HCEC 1CT (cell line): ENCODE data around the gene CDK6.
"Not testable (repeated sequence)": the region's sequence is repeated elsewhere in the genome, so short reads cannot be mapped to it uniquely, and the experiment has no call there.

Experiments
- DNase-seq: peaks from one replicate; pipeline ENCODE4 v3.0.0-alpha.2; 2017

The CDK6 gene

DNA sequence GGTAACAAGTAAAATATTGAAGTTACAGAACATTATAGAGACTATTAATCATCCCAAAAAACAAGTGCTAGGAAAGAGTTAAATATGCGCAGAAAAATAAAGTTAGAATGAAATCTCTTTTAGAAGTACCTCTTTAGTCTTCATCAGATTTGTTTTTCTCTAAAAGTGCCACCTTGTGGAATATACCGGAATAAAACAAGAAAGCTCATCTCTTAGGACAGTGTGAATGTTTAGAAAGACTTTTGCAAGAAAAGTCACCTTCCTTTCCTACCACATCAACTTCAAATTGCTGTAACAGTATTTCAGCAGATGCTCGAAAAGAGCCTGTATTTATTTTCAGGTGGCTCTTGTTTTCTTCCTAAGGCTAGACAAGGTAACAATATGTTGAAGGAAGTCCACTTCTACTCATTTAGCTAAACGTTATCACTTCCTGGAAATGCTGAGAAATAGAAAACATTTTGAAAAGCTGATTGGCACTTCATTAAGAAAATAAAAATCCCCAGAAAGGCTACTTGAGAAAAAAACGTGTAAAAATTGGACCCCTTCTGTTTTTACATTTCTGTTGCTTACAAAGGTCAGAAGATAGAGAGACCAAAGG is 226.4 kb downstream of the CDK6 start:
- DNase-seq = peak; percentile 45

DNA sequence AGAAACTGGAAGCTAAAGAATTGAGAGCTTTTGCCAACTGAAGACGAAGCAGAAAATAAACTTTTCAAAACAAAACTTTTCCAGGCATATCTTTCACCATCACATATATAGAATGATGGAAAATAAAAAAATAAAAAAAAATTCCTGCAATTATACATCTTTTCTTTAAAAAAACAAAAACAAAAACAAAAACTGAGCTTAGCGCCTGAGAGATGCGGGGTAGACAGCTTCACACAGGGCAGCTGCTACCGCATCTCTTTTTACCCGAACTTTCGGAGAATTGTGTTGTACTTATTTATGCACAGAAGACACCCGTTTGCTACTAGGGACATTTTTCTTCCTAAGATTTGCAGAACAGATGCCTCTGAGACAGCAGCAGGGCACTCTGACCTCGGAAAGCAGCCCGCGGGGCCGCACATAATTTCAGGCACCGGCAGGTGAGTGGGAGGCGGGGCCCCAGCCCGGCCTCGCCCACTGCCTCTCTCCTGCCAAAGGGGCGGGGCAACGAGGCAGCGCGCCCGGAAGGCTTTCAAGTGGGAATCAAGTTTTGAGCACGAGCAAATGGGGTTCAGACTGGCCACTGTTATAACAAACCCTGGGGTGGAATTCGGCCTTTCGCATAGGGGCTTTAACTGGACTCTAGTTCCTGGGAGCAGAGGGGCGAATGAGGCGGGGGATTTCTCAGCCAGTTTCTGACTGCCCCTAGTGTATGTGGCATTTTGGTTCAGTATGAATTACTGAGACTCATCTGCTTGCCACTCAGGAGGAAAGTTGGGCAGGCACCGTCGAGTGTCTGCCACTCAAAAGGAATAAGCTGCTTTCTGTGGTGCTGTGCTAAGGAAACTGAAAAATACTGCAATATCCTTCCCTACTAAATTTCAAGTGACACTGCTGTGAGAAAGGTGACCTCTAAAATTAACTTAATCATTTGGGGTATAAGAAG is 227.7 kb downstream of the CDK6 start:
- DNase-seq = no peak

DNA sequence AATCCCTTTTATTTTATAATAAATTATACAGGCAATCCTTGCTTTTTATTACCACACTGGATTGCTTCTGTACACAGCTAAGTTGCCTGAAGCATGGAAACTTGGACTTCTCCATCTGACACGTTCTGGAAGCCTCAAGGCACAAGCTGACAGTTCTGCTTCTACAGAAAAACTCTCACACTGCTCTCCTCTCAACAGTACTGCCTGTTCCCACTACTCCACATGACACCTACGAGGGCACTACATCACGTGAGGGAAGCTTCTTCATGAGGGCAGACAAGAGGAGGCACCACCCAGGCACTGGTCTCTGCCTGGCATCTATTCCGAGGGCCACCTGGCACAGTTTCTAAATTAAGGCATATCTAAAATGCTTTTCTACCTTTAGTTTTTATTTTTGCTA is 229.4 kb downstream of the CDK6 start:
- no peak for DNase-seq

DNA sequence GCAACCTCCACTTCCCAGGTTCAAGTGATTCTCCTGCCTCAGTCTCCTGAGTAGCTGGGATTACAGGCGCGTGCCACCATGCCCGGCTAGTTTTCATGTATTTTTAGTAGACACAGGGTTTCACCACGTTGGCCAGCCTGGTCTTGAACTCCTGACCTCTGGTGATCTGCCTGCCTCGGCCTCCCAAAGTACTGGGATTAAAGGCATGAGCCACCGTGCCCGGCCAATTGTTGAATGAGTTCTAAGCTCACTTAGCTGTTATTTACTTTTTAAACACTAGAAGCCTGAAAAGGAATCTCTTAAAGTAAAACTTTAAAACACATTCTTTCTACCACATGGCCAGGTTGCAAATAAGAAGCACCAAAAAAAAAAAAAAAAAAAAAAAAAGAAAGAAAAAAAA is 231.9 kb downstream of the CDK6 start:
- DNase-seq = not testable (repeated sequence)

DNA sequence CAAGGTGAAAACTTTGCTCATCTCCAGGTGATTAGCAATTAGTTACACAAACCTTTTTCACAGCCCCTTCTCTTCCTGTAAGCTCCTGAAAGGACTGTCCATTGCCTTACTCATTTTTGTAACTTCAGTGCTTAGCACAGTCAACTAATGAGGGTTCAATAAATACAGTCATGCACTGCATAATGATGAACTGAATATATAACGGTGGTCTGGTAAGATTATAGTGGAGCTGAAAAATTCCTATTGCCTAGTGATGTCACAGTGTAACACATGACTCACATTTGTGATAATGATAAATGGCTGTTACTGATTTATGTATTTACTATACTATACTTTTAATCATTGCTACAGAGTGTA is 233.3 kb downstream of the CDK6 start:
- DNase-seq = no peak

DNA sequence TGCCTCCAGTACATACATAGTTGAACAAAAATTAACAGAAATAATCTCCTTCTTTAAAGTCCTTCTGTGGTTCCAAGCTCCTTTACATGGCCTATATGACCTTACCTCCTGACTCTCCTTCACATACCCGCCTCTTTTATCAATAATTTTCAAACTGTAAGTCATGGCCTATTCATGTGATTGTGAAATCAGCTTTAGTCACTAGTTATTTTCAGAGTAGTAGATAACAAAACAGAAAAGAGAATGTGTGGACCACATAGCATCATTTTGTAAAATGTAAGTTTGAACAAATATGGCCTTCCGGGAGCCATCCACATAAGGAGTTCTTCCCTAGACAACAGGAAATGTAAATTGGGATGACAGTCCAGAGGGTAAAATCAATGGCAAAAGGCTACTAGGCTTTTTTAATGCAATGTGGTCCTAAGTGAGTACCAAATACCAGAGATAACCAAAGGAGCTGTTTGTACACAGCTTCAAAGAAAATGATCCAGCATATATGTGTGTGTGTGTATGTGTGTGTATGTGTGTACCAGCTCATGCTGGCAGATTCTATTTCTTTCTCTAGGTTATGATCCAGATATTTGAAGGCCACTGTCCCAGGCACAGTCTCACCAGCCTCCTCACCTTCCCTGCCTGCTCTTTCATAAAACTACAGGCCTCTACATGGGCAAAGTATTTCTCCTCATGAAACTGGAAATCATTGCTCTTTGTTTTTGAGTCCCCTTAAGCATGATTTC is 233.9 kb downstream of the CDK6 start:
- peak; percentile 47 for DNase-seq

DNA sequence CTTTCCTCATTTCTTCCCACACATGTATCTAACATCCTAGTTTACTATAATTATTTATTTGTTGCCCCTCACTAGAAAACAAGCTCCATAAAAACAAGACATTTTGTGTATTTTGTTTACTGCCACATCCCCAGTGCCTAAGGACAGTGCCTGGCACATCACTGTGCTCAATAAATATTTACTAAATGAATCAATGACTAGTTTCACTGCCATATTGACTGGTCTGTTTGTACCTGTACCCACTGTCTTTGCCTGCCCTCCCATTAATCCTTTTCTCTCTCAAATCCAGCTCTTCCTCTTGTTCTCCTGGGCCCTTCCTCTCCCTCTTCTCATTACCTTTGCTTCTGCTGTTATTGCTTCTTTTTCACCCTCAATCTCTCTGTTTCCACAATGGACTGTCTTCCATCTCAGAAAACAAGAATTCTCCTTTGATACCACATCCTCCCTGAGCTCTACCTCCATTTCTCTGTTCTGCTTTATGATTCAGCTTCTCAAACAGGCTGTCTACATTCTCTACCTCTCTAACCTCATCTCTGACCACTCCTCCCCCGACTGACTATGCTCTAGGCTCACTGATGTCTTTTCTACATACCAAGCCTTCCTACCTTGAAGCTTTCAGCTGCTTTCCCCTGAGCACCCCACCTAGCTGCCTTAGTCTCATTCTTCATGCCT is 237.9 kb downstream of the CDK6 start:
- no peak for DNase-seq

DNA sequence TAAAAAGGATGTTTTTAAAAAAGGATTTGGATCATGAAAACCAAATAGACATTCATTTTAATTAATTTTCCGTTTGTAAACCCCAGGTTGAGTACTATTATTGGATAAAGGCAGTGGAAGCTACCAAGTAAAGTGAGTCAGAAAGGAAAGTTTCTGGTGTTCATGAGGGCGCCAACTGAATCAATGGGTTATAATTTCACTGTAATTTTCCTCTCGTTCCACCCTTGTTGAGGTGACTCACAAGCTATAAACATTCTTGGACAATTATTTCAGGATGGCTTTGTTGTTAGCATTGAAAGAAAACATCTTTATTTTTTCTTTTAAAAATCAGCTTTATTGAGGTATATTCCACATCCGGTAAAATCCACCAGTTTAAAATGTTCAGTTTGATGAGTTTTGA is 241.1 kb downstream of the CDK6 start:
- DNase-seq = peak; percentile 70

DNA sequence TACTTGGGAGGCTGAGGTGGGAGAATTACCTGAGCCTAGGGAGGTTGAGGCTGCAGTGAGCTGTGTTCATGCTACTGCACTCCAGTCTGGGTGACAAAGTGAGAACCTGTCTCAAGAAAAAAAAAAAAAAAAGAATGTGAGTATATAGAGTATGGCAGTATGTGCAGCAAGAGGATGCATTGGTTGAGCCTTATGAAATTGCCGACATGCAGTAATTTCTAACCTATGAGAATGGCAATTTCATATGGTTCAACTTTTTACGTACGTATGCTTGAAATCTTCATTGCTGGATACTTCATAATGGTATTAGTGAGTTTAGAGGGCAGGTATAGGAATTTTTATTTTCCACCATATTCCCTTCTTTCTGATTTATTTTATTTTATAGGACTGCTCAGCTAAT is 241.6 kb downstream of the CDK6 start:
- no peak for DNase-seq

DNA sequence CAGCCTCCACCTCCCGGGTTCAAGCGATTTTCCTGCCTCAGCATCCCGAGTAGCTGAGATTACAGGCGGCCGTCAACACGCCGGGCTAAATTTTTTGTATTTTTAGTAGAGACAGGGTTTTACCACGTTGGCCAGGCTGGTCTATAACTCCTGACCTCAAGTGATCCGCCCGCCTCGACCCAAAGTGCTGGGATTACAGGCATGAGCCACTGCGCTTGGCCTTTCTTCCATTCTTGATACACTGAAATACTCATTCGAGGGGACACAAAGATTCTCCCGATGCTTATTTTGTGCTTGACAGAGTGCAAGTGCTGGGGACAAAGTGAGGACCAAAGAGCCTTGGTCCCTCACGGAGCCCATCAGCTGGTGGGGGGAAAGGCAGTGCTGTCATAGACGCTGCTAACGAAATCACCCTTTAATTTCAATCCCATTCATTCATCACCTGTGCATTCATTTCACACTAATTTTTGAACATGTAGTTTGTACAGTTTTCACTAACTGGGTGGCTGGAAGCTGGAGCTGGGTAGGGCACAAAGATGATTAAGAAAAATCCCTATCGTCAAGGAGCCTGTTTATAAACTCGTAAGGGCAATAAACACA is 245.6 kb downstream of the CDK6 start:
- DNase-seq = no peak

DNA sequence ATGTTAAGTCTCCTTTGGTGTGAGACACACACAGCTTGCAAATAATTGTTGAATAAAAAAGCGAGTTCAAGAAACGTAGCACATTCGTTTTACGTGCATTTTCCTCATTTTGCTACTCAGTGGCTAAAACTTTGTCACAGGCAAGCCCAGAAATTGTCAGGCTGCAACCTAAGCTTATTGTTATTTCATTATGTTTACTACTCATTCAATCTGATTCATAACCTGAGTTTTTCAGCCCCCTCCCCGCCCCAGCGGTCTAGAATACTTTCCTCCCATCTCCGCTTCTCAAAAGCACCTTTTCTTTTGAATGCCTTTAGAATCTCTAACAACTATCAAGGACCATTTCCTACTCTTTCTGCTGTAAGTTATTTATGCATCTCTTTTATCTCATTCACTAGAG is 247.3 kb downstream of the CDK6 start:
- DNase-seq = no peak

DNA sequence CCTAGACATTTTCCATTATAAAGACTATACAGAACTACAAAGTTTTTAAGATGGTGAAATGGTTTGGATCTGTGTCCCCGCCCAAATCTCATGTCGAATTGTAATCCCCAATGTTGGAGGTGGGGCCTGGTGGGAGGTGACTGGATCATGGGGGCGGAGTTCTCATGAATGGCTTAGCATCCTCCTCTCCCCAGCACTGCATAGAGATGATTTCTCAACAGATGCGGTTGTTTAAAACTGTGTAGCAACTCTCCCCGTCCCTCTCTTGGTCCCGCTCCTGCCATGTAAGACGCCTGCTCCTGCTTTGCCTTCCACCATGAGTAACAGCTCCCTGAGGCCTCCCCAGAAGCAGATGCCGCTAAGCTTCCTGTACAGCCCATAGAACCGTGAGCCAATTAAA is 247.8 kb downstream of the CDK6 start:
- no peak for DNase-seq

DNA sequence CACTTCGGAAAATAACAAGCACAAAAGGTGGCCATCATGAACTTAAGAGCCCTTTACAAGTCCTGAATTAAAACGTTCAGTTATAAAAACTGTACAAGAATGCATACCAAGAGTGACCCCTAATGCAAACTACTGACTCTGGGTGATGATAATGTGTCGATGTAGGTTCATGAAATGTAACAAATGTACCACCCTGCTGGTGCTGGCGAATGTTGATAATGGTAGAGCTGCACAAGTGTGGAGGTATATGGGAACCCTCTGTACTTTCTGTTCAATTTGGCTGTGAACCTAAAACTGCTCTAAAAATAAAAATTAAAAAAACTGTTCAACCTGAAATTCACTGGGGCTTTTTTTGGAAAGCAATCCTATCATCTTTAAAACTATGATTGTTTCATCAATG is 249.5 kb downstream of the CDK6 start:
- no peak for DNase-seq

DNA sequence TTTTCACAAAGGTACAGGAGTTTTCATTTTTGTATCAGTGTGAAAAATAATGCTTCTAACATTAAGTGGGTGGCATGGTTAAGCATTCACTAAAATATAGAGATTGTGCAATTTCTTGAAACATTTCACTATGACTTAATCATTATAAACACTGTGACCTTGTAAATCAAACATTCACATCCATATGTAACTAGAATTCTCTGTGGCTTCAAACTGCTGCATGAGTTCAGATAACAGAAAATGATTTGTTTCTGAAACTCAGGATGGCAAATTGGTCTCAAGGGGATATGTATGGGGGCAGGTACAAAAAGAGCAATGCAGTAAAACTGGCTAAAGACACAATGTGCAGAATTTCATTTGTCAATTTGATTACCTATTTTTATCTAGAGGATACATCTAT is 250.0 kb downstream of the CDK6 start:
- DNase-seq = peak; percentile 80

DNA sequence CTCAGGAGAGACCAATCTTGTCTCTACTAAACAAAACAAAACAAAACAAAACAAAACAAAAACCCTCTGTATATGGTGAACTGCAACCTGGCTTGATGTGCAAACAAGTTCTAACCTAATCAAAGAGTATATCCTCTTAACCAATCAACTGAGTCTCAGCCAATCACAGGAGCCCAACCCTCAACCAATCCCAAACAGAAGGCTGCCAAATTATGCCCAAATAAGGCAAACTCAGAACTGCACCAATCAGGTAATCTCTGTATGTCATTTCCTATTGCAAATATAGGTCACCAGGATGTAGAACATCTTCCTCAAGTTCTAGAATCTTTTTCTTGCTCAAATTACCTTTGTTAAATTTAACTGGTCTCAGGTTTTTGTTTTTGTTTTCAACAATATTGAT is 251.4 kb downstream of the CDK6 start:
- DNase-seq = peak; percentile 31

DNA sequence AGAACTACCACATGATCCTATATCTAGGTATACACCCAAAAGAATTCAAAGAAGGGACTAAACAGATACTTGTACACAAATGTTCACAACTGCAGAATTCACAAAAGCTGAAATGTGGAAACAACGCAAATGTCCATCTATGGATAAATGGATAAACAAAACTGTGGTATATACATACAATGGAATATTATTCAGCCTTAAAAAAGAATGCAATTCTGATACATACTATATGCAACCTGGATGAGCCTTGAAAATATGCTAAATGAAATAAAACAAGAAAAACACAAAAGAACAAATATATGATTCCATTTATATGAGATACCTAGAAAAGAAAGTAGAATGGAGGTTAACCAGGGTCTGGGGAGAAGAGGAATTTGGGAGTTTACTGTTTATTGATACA is 253.4 kb downstream of the CDK6 start:
- no peak for DNase-seq

DNA sequence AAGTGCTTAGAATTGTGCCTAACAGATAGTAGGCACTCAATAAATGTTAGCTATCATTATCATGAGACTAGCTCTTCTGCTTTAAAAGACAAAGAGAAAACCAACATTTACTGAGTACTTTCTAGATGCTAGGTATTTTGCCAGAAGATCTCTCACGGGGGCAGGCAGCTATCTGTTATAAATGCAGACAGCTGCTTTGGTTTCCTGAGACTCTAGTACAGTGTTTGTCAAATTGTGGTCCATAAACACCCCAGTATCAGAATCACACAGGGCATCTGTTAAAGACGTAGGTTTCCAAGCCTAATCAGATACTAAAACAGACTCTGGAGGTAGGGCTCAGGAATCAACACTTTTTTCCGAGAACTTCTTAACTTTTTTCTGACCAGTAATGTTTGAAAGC is 260.1 kb downstream of the CDK6 start:
- DNase-seq = no peak

DNA sequence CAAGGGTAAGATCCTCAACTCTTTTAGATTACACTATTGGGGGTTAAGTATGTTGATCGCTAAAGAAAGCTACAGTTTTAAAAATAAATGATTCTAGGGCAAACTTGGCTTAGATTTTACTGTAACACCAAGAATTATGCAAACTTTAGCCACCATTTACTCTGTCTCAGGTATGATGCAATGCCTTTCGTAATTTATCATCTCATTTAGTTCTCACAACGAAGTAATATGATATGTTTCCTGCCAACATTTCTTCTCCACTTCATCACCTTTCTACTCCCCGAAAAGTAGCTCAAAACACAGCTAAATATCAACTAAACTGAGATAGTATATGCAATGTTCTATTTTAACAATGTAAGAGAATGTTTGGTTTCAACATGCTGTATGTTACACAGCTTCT is 267.2 kb downstream of the CDK6 start:
- DNase-seq = no peak

DNA sequence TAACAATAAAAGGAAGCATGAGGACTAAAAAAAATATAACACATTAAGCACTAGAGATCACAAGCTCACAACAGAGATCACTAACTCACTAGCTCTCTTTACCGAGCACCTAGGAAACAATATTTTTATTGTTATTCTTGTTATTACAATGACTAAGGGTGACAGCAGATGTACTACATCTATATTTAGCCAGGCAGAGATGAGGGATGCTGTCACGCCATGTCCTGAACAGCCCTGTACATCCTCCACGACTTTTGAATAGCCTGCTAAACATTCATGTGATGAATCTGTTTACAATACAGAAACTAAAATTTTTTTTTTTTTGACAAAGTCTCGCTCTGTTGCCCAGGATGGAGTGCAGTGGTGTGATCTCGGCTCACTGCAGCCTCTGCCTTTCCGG is 268.9 kb downstream of the CDK6 start:
- peak; percentile 86 for DNase-seq

DNA sequence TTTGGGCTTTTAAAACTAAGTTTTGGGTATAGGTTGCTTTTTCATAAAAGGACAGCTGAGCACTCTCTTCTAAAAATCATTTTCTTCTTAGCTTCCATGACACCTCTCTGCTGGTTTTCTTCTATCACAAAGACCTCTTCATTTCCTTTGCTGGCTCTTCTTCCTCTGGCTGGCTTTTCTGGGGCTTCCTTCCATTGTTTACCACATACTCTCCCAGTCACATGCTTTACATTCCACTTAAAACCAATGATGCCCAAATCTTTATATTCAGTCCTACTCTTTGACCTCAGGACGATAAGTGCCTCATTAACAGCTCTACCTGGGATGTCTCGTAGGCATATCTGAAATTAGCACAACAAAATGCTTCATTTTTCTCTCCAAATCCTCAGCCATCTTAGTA is 273.0 kb downstream of the CDK6 start:
- no peak for DNase-seq

DNA sequence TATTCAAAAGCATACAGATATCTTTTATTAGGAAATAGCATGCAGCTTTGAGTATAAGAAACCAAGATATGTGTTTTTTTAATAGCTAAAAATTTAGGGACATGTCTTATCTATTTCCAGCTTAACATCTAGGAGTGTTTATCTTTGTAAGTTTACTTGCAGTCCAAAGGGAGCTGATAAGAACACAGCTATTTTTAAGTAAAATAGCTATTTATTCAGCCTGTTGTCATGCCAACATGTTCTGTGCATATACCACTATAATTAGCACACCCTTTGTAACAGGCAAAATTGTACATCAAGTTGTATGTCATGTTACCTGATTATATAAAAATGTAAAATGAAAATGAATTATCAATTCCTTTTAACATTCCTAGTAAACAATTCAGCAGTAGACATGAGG is 275.8 kb downstream of the CDK6 start:
- no peak for DNase-seq

DNA sequence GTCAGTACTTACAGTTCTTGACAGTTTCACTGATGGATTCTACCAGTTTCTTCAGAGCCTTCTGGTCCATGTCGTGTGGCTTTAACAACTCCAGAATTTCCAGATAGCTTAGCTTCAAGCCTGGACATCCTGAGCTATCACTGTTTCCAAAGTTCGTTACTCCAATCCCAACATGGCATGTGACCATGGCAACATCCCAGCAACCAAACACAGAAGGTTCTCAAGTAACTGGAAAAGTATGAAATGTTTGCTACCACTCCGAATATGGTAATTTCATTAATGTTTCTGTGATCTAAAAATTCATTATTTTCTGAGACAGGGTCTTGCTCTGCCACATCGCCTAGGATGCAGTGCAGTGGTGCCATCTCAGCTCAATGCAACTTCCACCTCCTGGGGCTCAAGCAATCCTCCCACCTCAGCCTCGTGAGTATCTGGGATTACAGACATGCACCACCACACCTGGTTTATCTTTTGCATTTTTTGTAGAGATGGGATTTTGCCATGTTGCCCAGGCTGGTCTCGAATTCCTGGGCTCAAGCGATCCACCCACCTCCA is 278.5 kb downstream of the CDK6 start:
- no peak for DNase-seq

DNA sequence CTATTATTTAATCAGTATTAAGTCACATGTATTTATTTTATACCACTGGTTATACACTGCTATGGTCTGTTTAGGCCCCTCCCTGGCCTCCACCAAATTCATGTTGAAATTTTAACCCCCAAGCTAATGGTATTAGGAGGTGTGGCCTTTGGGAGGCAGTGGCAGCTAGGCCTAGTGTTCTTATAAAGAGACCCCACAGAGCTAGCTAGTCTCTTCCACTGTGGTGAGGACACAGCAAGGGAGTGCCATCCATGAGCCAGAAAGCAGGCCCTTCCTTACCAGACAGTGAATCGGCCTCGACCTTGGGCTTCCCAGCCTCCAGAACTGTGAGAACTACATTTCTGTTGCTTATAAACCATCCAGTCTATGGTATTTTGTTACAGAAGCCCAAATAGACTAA is 279.1 kb downstream of the CDK6 start:
- DNase-seq = no peak
